ENCODE data around the gene NOL9. TPM values are rescaled to one million over a fixed set of nuclear protein-coding genes. Genes with fewer than 3 reads are reported as not detected.

NOL9 gene
- polyA plus RNA-seq, 3 donors, result 3.7 to 11.5 (median 7.6) TPM

DNA sequence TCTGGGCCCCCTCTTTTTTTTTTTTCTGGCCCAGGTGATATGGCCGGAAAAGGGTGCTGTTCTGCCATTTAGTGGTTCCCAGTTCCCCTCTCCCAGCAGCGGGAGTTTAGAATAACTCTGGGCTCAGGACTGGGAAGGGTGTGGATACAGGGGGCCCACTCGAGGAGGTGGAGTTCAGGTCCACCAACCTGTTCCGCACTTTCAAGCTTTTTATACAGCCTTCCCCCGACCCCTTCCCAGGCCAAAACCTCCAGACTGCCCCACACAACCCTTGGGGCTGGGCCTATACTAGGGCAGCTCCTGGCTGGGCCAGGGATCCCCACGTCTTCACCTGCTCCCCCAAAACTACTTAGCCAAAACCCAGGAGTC lies 63.2 kb downstream of the NOL9 start:
- DNase-seq, result no peak
- Histone ChIP-seq H3K36me3 (replicated peaks in 1 of 2; ENCODE audit: control insufficient read depth in 1 of 2, insufficient read depth in 2 of 2, low read length in 2 of 2) (no peaks in the 10 kb centered on the region), H3K27me3 (ENCODE audit: control insufficient read depth in 2 of 2, insufficient read depth in 2 of 2, low read length in 2 of 2) (peaks cover 4 to 51% of the 10 kb centered on the region in 2 donors), H3K9me3 (replicated peaks in 1 of 2; ENCODE audit: control insufficient read depth in 1 of 2, insufficient read depth in 1 of 2, low read length in 2 of 2) (no peaks in the 10 kb centered on the region), H2AFZ (ENCODE audit: insufficient read depth, low read depth, low read length, poor library complexity, severe bottlenecking) (no peak overlapping the region), H3K4me3 (replicated peaks in 1 of 3; ENCODE audit: low read depth in 2 of 3, low read length in 3 of 3) (no peak overlapping the region), H3K4me1 (ENCODE audit: control insufficient read depth in 1 of 2, insufficient read depth in 2 of 2, low read length in 2 of 2) (peaks cover 9 to 10% of the 10 kb centered on the region in 2 donors), H3K4me2 (replicated peaks; ENCODE audit: extremely low read depth, low read length, poor library complexity, severe bottlenecking) (peak overlapping the region; percentile 48), H4K20me1 (ENCODE audit: insufficient read depth, low read length) (no peaks in the 10 kb centered on the region), H3K27ac (ENCODE audit: low read depth in 1 of 2, low read length in 2 of 2) (no peak overlapping the region), H3K9ac (ENCODE audit: insufficient read depth, low read length, poor library complexity, severe bottlenecking) (no peak overlapping the region), H3K79me2 (ENCODE audit: insufficient read depth, low read length) (no peaks in the 10 kb centered on the region)
- Mint-ChIP-seq H3K4me3 (peak overlapping the region in 1 of 2 donors; percentile 41), H3K36me3 (no peaks in the 10 kb centered on the region), H3K27ac (no peak overlapping the region), H3K27me3 (ENCODE audit: low read depth in 3 of 3) (peaks cover 51 to 78% (median 59%) of the 10 kb centered on the region in 3 donors), H3K4me1 (peaks cover 5% of the 10 kb centered on the region), H3K9me3 (peaks cover 0 to 3% (median 2%) of the 10 kb centered on the region in 7 donors)
- 68% methylated on average over 4 of the region's 6 CpGs for WGBS (ENCODE audit: insufficient coverage)
- TF ChIP-seq CTCF (IDR thresholded peaks at IDR 0.05), result no peak
- intact Hi-C loops (cut with micrococcal nuclease), result no loop called here

DNA sequence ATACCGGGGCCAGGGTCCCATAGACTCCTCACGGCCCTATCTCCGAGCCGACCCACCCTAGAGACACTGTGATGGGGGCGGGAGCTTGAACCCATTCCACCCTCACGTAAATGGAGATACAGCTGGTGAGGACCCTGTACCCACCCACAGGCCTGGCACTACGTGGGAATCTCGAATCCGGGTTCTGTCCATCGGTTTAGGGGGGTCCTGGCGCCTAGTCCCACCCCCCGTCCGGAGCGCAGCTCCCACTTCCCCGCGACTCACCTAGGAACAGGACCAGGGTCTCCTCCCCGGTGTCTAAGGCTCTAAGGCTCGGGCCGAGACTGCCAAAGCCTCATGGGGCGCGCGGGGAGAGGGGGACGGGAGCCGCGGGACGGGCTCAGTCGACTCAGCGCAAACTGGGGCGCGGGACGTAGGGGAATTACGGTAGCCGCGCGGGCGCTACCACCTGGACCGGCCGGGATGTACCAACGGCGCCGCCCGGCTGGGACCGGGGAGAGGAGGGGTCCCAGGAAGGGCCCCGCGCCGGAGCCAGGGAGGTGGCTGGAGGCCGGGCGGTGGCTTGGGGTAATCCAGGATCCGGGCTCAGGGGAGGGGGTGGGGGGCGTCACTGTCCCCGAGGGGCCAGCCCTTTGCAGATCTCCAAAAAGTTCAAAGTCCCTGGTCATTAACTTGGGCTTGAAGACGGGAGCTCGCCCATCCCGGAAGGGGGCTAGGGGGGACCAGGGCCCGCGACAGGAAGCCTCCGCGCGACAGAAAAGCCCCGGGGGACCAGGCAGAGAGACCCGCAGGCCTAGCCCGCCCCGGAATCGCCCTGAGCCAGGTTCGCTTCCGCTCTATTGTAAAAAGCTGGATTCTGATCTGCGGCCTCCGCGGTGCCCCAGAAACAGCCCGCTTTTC lies 63.9 kb downstream of the NOL9 start:
- DNase-seq, result no peak
- peak overlapping the region; percentile 31 to 69 for H3K4me3 Mint-ChIP-seq

More for the DNA sequence above, 63.9 kb downstream of the NOL9 start:
- peak overlapping the region; percentile 48 for H3K4me2 ChIP-seq (replicated peaks; ENCODE audit: extremely low read depth, low read length, poor library complexity, severe bottlenecking)
- no peak overlapping the region for H3K9ac ChIP-seq (ENCODE audit: insufficient read depth, low read length, poor library complexity, severe bottlenecking)
- no peak overlapping the region for H3K27ac ChIP-seq (ENCODE audit: low read depth in 1 of 2, low read length in 2 of 2)
- H3K4me3 ChIP-seq (replicated peaks in 1 of 3; ENCODE audit: low read depth in 2 of 3, low read length in 3 of 3), result peak overlapping the region in 1 of 3 experiments; percentile 28
- Mint-ChIP-seq H3K9me3 (peaks cover 0 to 4% (median 2%) of the 10 kb centered on the region in 7 donors), H3K27ac (no peak overlapping the region), H3K4me1 (peaks cover 5% of the 10 kb centered on the region), H3K27me3 (ENCODE audit: low read depth in 3 of 3) (peaks cover 49 to 77% (median 58%) of the 10 kb centered on the region in 3 donors), H3K36me3 (no peaks in the 10 kb centered on the region)
- H3K79me2 ChIP-seq (ENCODE audit: insufficient read depth, low read length), result no peaks in the 10 kb centered on the region
- peaks cover 3 to 49% of the 10 kb centered on the region in 2 donors for H3K27me3 ChIP-seq (ENCODE audit: control insufficient read depth in 2 of 2, insufficient read depth in 2 of 2, low read length in 2 of 2)
- no peaks in the 10 kb centered on the region for H4K20me1 ChIP-seq (ENCODE audit: insufficient read depth, low read length)
- 0% methylated on average over 68 of the region's 70 CpGs for WGBS (ENCODE audit: insufficient coverage)
- intact Hi-C loops (cut with micrococcal nuclease), result no loop called here
- no peaks in the 10 kb centered on the region for H3K9me3 ChIP-seq (replicated peaks in 1 of 2; ENCODE audit: control insufficient read depth in 1 of 2, insufficient read depth in 1 of 2, low read length in 2 of 2)
- H3K4me1 ChIP-seq (ENCODE audit: control insufficient read depth in 1 of 2, insufficient read depth in 2 of 2, low read length in 2 of 2), result peaks cover 9 to 10% of the 10 kb centered on the region in 2 donors
- no peaks in the 10 kb centered on the region for H3K36me3 ChIP-seq (replicated peaks in 1 of 2; ENCODE audit: control insufficient read depth in 1 of 2, insufficient read depth in 2 of 2, low read length in 2 of 2)
- peak; percentile 37 for TF ChIP-seq CTCF (IDR thresholded peaks at IDR 0.05)
- H2AFZ ChIP-seq (ENCODE audit: insufficient read depth, low read depth, low read length, poor library complexity, severe bottlenecking), result peak overlapping the region; percentile 29

Data from CD14-positive monocyte (primary cell).